Mesothelial cell of epicardium (in vitro differentiated cells): ENCODE results near the gene BRIP1. TPM values are rescaled to one million over a fixed set of nuclear protein-coding genes. Genes with fewer than 3 reads are reported as not detected.
"Not testable (repeated sequence)": the region's sequence is repeated elsewhere in the genome, so short reads cannot be mapped to it uniquely, and the experiment has no call there.

ENCODE experiments used
- DNase-seq, 2 experiments: peaks; one replicate each; pipeline ENCODE4 v3.0.0; 2021; ENCODE audit warnings: low spot score in 2 of 2; ENCODE audit not compliant: unreplicated experiment in 2 of 2
- H3K27ac Mint-ChIP-seq: 2 replicates; pipeline ENCODE4 v1.8.0; 2021; ENCODE audit warnings: mixed read lengths
- H3K27me3 Mint-ChIP-seq: 2 replicates; pipeline ENCODE4 v1.8.0; 2021; ENCODE audit warnings: low read depth, mixed read lengths
- H3K36me3 Mint-ChIP-seq: 2 replicates; pipeline ENCODE4 v1.8.0; 2021; ENCODE audit warnings: mixed read lengths
- H3K4me1 Mint-ChIP-seq: 2 replicates; pipeline ENCODE4 v1.8.0; 2021; ENCODE audit warnings: mixed read lengths
- H3K4me3 Mint-ChIP-seq: 2 replicates; pipeline ENCODE4 v1.8.0; 2021; ENCODE audit warnings: mild to moderate bottlenecking, moderate library complexity, mixed read lengths
- H3K9me3 Mint-ChIP-seq: 2 replicates; pipeline ENCODE4 v1.8.0; 2021; ENCODE audit warnings: mixed read lengths
- total RNA-seq: library from RNA; stranded (reverse); gene quantifications from 3 replicates; pipeline ENCODE4 v1.2.1, GENCODE V29; 2021
- TF ChIP-seq, protein P1 (sequence below): fragments of 200-600 bp; sonication (generic); IDR thresholded peaks from one replicate; pipeline ENCODE4 v1.5.0; 2021; ENCODE audit warnings: antibody characterized with exemption; ENCODE audit not compliant: unreplicated experiment

Gene BRIP1
- total RNA-seq, 1 donor from 2014 or later: 12.3 TPM

DNA sequence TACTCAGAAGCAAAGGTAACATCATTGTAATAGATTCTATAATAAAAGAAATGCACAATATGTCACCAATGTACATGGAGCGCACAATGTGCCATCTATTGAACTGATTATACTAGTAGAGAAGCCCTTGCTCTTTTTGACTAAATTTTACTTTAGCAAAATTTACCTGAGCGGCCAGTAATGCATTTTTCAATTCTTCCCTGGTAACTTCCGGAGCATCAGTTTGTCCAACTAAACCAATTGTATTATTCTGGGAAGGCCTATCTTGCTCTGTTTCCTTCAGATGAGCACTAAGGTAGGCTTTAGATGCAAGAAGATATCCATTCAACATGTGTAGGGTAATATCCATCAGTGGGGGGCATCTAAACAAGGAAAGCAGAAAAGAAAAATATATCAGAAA, 8.8 kb upstream of the BRIP1 start:
- TF ChIP-seq, protein P1, sequence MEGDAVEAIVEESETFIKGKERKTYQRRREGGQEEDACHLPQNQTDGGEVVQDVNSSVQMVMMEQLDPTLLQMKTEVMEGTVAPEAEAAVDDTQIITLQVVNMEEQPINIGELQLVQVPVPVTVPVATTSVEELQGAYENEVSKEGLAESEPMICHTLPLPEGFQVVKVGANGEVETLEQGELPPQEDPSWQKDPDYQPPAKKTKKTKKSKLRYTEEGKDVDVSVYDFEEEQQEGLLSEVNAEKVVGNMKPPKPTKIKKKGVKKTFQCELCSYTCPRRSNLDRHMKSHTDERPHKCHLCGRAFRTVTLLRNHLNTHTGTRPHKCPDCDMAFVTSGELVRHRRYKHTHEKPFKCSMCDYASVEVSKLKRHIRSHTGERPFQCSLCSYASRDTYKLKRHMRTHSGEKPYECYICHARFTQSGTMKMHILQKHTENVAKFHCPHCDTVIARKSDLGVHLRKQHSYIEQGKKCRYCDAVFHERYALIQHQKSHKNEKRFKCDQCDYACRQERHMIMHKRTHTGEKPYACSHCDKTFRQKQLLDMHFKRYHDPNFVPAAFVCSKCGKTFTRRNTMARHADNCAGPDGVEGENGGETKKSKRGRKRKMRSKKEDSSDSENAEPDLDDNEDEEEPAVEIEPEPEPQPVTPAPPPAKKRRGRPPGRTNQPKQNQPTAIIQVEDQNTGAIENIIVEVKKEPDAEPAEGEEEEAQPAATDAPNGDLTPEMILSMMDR: no peak
- Mint-ChIP-seq H3K36me3 (peaks cover 7% of the 10 kb centered on the region), H3K4me1 (no peaks in the 10 kb centered on the region), H3K27ac (no peak overlapping the region), H3K9me3 (no peaks in the 10 kb centered on the region), H3K4me3 (no peak overlapping the region), H3K27me3 (no peaks in the 10 kb centered on the region)
- DNase-seq: no peak

- peaks cover 7% of the 10 kb centered on the region for H3K36me3 Mint-ChIP-seq
- no peaks in the 10 kb centered on the region for H3K9me3 Mint-ChIP-seq
- no peak for DNase-seq
- TF ChIP-seq, protein P1: no peak
- no peaks in the 10 kb centered on the region for H3K27me3 Mint-ChIP-seq
- no peak overlapping the region for H3K4me3 Mint-ChIP-seq
- H3K4me1 Mint-ChIP-seq: no peaks in the 10 kb centered on the region
- H3K27ac Mint-ChIP-seq: no peak overlapping the region
Observed at GRCh38 chr17:61869138-61869537, 5.8 kb upstream of the BRIP1 start.

GRCh38 chr17:61868074-61868473, 4.7 kb upstream of the BRIP1 start:
- no peaks in the 10 kb centered on the region for H3K27me3 Mint-ChIP-seq
- no peaks in the 10 kb centered on the region for H3K9me3 Mint-ChIP-seq
- H3K4me3 Mint-ChIP-seq: no peak overlapping the region
- H3K27ac Mint-ChIP-seq: no peak overlapping the region
- H3K4me1 Mint-ChIP-seq: peaks cover 6% of the 10 kb centered on the region
- peaks cover 7% of the 10 kb centered on the region for H3K36me3 Mint-ChIP-seq
- TF ChIP-seq, protein P1: no peak
- DNase-seq: no peak

- Mint-ChIP-seq H3K4me3 (no peak overlapping the region), H3K27me3 (no peaks in the 10 kb centered on the region), H3K9me3 (no peaks in the 10 kb centered on the region), H3K36me3 (peaks cover 7% of the 10 kb centered on the region), H3K4me1 (peaks cover 14% of the 10 kb centered on the region), H3K27ac (no peak overlapping the region)
- no peak for DNase-seq
- TF ChIP-seq, protein P1: no peak
Observed at GRCh38 chr17:61867033-61867432, 3.7 kb upstream of the BRIP1 start.

GRCh38 chr17:61863801-61864126, 436 bp upstream of the BRIP1 start:
- TF ChIP-seq, protein P1: no peak
- peaks cover 1% of the 10 kb centered on the region for H3K36me3 Mint-ChIP-seq
- H3K27ac Mint-ChIP-seq: peak overlapping the region; percentile 98
- peaks cover 26% of the 10 kb centered on the region for H3K4me1 Mint-ChIP-seq
- no peaks in the 10 kb centered on the region for H3K9me3 Mint-ChIP-seq
- peak overlapping the region; percentile 94 for H3K4me3 Mint-ChIP-seq
- DNase-seq: peak in 1 of 2 experiments; percentile 40
- H3K27me3 Mint-ChIP-seq: no peaks in the 10 kb centered on the region

- Mint-ChIP-seq H3K4me3 (peak overlapping the region; percentile 94), H3K9me3 (no peaks in the 10 kb centered on the region), H3K27ac (peak overlapping the region; percentile 98), H3K27me3 (no peaks in the 10 kb centered on the region), H3K4me1 (peaks cover 26% of the 10 kb centered on the region), H3K36me3 (no peaks in the 10 kb centered on the region)
- no peak for DNase-seq
- TF ChIP-seq, protein P1: no peak
Observed at GRCh38 chr17:61862105-61862574, 1.2 kb downstream of the BRIP1 start.

GRCh38 chr17:61860397-61860796, 2.9 kb downstream of the BRIP1 start:
- H3K9me3 Mint-ChIP-seq, H3K27me3 Mint-ChIP-seq, H3K36me3 Mint-ChIP-seq, DNase-seq, H3K4me3 Mint-ChIP-seq, H3K27ac Mint-ChIP-seq: not testable (repeated sequence)
- peaks cover 26% of the 10 kb centered on the region for H3K4me1 Mint-ChIP-seq
